ENCODE measurements around the gene GOLGA3. TPM values are rescaled to one million over a fixed set of nuclear protein-coding genes. Genes with fewer than 3 reads are reported as not detected.

Gene GOLGA3
- total RNA-seq, 4 donors from 2014 or later, result 47.8 to 90.8 (median 76.6) TPM

DNA sequence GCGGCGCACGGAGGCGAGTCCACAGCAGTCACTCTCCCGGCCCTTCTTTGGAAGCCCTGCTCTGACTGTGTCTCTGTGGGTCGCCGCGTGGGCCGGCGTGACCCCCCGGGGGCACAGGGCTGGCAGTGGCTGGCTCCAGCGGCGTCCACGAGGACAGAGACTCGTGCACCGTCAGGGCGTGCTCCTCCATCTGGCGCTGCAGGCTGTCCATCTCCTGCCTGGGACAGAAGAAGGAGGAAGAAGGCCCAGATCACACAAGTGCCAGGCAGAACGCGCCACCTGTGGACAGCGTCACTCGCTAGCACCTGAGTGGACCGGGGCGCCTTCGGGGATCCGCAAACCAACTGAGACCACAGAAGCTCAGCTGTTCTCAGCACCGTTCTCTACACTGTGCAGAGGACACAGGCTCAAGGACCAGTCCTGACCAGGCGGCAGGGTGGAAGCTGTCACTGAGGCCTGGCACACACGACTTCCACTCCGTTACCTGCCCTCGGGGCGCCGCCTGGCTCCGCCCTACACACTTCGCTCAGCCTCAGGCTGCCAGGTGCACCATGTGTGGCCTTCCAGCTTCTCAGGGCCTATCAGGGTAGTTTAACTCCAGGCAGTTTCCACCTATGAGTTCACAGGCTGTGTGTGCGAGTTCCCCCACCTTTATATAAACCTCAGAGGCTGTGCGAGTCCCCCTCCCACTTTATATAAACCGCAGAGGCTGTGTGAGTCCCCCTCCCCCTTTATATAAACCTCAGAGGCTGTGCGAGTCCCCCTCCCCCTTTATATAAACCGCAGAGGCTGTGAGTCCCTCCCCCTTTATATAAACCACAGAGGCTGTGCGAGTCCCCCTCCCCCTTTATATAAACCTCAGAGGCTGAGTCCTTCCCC lies 55.4 kb downstream of the GOLGA3 start:
- H3K36me3 ChIP-seq, result peaks cover 0 to 87% (median 0%) of the 10 kb centered on the region in 3 donors

DNA sequence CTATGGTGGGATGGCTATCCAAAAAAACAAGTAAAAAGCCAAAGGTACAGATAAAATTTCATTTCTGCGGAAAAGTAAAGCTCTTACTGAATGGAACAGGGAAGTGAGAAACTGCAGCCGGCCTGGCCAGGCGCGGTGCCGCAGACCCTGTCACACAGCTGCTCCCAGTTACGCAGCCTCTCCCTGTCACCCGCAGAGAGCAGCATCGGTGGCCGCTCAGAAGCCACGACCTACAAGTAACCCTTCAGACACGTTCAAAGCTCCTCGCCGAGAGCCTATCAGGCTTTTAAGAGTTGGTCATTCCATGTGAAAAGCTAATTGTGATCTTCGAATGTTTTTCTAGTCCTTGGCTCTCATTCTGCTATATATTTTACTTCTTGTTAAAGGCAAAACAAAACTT lies 56.1 kb downstream of the GOLGA3 start:
- Histone ChIP-seq H3K27ac (peak overlapping the region in 2 of 4 donors; percentile 71 to 82), H3K9me3 (no peaks in the 10 kb centered on the region), H3K4me3 (no peak overlapping the region), H3K36me3 (peaks cover 0 to 80% (median 0%) of the 10 kb centered on the region in 3 donors), H3K27me3 (no peaks in the 10 kb centered on the region), H3K4me1 (peaks cover 0 to 7% (median 2%) of the 10 kb centered on the region in 4 donors)
- no peak for TF ChIP-seq POLR2A (IDR thresholded peaks at IDR 0.05)
- TF ChIP-seq, protein P1, sequence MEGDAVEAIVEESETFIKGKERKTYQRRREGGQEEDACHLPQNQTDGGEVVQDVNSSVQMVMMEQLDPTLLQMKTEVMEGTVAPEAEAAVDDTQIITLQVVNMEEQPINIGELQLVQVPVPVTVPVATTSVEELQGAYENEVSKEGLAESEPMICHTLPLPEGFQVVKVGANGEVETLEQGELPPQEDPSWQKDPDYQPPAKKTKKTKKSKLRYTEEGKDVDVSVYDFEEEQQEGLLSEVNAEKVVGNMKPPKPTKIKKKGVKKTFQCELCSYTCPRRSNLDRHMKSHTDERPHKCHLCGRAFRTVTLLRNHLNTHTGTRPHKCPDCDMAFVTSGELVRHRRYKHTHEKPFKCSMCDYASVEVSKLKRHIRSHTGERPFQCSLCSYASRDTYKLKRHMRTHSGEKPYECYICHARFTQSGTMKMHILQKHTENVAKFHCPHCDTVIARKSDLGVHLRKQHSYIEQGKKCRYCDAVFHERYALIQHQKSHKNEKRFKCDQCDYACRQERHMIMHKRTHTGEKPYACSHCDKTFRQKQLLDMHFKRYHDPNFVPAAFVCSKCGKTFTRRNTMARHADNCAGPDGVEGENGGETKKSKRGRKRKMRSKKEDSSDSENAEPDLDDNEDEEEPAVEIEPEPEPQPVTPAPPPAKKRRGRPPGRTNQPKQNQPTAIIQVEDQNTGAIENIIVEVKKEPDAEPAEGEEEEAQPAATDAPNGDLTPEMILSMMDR (IDR thresholded peaks at IDR 0.05), result no peak
- peak in 2 of 3 donors; percentile 82 to 85 for DNase-seq

More for the DNA sequence above, 55.4 kb downstream of the GOLGA3 start:
- H3K4me3 ChIP-seq, result no peak overlapping the region
- no peaks in the 10 kb centered on the region for H3K27me3 ChIP-seq
- TF ChIP-seq, protein P1 (IDR thresholded peaks at IDR 0.05), result no peak
- TF ChIP-seq POLR2A (IDR thresholded peaks at IDR 0.05), result no peak
- H3K9me3 ChIP-seq, result no peaks in the 10 kb centered on the region
- H3K4me1 ChIP-seq, result peaks cover 0 to 4% (median 1%) of the 10 kb centered on the region in 4 donors
- peak overlapping the region in 2 of 4 donors; percentile 32 to 82 for H3K27ac ChIP-seq
- DNase-seq, result no peak

DNA sequence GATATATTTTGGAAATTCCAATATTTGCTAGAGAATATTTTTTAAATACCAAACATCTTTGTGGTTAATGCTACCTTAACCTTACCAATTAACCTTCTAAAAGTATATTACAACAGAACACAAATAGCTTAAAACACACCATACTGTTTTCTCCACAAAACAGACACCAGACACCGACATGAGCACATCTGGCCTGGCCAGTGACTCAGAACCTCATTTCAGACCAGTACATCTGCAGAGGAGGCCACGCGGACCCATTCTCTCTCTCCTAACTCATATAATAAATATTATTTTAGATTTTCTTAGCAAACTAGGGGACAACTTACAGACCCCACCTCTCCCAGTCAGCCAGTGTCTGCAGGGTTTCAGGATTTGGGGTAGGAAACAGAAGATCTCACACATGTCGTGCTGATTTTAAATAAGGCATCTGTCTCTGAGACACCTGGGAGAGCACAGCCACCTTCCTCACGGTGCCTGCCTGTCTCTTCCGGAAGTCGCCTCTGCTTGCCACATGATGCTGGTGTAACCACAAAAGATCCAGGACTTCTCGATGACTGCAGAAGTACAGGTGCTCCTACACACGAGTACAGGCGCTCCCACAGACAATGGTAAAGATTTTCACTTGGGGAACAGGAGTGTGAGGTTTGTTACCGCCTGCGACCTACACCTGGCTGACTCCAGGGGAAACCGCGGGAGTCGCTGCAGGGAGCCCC lies 57.4 kb downstream of the GOLGA3 start:
- peak overlapping the region; percentile 27 to 82 (median 67) for H3K27ac ChIP-seq
- peaks cover 0 to 67% (median 0%) of the 10 kb centered on the region in 3 donors for H3K36me3 ChIP-seq

DNA sequence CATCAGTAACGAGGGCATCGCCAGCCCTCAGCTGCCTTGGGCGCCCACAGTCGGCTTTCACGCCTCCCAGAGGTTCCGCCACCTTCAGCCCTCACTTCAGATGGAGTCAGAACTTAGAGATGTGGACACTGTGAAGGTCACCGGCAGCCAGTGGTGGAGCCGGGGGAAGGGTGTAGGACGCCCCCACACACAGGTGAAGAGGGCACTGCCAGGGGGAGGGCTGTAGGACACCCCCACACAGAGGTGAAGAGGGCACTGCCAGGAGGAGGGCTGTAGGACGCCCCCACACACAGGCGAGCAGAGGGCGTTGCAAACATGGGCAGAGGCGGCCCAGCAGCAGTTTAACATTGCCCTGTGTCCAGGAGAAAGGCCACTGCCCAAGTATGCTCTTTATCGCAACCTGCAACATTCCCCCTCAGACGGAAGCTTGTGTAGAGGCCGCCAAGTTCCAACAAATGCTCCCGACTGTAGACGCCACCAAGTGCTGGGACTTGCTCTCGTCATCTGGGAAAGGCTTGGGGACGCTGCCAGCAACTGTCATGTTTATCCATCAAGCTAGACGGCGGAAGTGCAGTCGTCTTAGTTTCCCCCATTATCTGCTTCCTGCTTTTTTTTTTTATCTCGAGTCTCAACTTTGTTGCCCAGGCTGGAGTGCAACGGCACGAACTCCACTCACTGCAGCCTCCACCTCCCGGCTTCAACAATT lies 62.1 kb downstream of the GOLGA3 start:
- peaks cover 0 to 19% (median 0%) of the 10 kb centered on the region in 3 donors for H3K36me3 ChIP-seq
- no peaks in the 10 kb centered on the region for H3K27me3 ChIP-seq
- H3K4me3 ChIP-seq, result no peak overlapping the region
- peaks cover 0 to 5% (median 0%) of the 10 kb centered on the region in 4 donors for H3K4me1 ChIP-seq
- TF ChIP-seq, protein P1 (IDR thresholded peaks at IDR 0.05), result no peak
- TF ChIP-seq POLR2A (IDR thresholded peaks at IDR 0.05), result no peak
- H3K27ac ChIP-seq, result peak overlapping the region in 2 of 4 donors; percentile 6 to 49
- H3K9me3 ChIP-seq, result no peaks in the 10 kb centered on the region
- DNase-seq, result peak in 1 of 3 donors; percentile 55

More for the DNA sequence above, 57.4 kb downstream of the GOLGA3 start:
- Histone ChIP-seq H3K27me3 (no peaks in the 10 kb centered on the region), H3K4me3 (no peak overlapping the region), H3K9me3 (no peaks in the 10 kb centered on the region), H3K4me1 (peaks cover 0 to 7% (median 0%) of the 10 kb centered on the region in 4 donors)
- peak in 2 of 3 donors; percentile 89 for DNase-seq
- TF ChIP-seq, protein P1 (IDR thresholded peaks at IDR 0.05), result no peak
- no peak for TF ChIP-seq POLR2A (IDR thresholded peaks at IDR 0.05)

DNA sequence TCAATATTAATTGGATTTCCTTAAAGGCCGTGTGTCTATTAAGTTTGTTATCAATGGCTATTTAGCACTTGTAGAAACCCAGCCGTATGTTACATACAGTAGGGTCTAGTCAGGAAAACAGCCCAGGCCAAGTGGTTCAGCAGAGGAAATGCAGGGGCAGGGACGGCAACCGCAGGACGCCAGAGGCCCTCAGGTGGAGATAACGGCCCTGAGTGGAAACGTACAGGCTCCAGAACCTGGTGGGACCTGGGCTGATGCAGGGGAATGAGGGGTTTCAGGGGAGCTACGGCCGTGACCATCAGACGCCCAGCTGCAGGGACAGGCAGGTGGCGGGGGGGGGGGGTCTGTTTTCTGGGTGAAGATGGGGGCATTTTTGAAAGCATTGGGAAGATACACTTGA lies 63.3 kb downstream of the GOLGA3 start:
- Histone ChIP-seq H3K27ac (no peak overlapping the region), H3K27me3 (no peaks in the 10 kb centered on the region), H3K36me3 (peaks cover 0 to 8% (median 0%) of the 10 kb centered on the region in 3 donors), H3K4me1 (peaks cover 0 to 7% (median 4%) of the 10 kb centered on the region in 4 donors), H3K4me3 (no peak overlapping the region), H3K9me3 (no peaks in the 10 kb centered on the region)
- DNase-seq, result no peak
- TF ChIP-seq POLR2A (IDR thresholded peaks at IDR 0.05), result no peak
- TF ChIP-seq, protein P1 (IDR thresholded peaks at IDR 0.05), result no peak
